MM.1S (cell line): Measurements from ENCODE around the gene PLXNA4.

Experiments
- EZH2 ChIP-seq: fragments of 300-600 bp; sonication (generic); optimal IDR thresholded peaks from 2 replicates; pipeline ENCODE3; 2017; ENCODE audit warnings: low read depth, mild to moderate bottlenecking, antibody characterized with exemption, low read length, mixed read lengths
- TF ChIP-seq, protein P1 (sequence below): fragments of 300-600 bp; sonication (generic); IDR thresholded peaks from 2 replicates; pipeline ENCODE4 v1.5.1; 2016; ENCODE audit warnings: antibody characterized with exemption, low read length, mixed read lengths

- TF ChIP-seq, protein P1, sequence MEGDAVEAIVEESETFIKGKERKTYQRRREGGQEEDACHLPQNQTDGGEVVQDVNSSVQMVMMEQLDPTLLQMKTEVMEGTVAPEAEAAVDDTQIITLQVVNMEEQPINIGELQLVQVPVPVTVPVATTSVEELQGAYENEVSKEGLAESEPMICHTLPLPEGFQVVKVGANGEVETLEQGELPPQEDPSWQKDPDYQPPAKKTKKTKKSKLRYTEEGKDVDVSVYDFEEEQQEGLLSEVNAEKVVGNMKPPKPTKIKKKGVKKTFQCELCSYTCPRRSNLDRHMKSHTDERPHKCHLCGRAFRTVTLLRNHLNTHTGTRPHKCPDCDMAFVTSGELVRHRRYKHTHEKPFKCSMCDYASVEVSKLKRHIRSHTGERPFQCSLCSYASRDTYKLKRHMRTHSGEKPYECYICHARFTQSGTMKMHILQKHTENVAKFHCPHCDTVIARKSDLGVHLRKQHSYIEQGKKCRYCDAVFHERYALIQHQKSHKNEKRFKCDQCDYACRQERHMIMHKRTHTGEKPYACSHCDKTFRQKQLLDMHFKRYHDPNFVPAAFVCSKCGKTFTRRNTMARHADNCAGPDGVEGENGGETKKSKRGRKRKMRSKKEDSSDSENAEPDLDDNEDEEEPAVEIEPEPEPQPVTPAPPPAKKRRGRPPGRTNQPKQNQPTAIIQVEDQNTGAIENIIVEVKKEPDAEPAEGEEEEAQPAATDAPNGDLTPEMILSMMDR, result no peak
- no peak for TF ChIP-seq EZH2
These were observed 373.7 kb downstream of the PLXNA4 start for GRCh38 chr7:132202541-132202940.
